HG03439 (cell line): Measurements from ENCODE around the gene CAST.

Experiments used
- ATAC-seq: cut with Tn5 transposase; IDR thresholded peaks from one replicate; pipeline ENCODE4 v1.9.1; 2021; ENCODE audit warnings: mild to moderate bottlenecking, moderate library complexity; ENCODE audit not compliant: unreplicated experiment

CAST gene

DNA sequence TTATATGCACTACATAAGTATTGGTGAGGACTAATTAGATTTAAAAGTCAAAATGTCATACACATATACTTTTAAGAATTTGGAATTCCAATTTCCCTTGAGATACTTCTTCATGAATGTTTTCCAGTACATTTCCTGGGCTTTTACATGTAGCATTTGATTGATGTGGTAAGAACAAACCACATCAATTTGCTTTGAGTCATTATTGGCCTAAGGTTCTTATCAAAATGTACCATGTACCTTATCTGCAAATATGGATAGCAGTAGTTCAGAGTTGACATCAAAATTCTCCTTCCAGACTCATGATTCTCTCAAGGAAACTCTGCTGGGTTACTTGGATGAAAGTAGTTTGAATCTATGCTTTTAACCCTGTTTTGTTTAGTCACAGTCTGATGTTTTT is 2.5 kb downstream of the CAST start:
- ATAC-seq = no peak

DNA sequence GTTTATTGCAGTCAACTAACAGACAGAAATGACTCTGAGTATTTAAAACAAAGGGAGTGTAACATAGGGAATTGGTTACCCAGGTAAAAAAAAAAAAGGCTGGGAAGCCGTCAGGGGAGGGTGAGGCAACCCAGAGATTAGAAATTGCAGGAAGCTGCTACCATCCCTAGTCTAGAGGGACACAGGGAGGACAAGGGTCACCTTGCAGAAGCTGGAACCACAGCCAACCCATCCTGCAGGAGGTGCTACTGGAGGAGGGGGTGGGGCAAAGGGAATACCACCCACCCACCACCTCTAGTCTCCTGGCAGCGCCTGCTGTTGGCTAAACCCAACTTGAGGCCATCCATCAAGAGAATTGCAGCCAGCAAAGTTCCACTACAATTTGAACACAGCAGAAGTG is 6.5 kb downstream of the CAST start:
- no peak for ATAC-seq

DNA sequence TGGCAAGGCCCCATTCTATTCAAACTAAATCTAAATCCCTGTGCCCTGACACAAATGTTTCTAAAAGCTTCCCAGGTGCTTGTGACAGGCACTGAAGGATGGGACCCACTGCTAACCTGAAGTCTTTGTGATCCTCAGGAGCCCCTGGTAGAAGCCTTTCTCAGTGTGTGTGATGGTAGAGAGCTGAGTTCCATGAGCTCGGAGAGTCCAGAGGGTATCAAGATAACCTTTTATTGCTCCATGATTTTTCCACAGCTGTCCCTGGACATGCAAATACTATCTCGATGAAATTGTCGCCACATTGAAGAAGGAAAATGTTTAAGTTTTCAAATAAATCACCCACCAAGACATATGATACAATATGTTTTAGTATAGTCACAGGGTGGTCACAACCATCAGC is 7.7 kb downstream of the CAST start:
- ATAC-seq = no peak

DNA sequence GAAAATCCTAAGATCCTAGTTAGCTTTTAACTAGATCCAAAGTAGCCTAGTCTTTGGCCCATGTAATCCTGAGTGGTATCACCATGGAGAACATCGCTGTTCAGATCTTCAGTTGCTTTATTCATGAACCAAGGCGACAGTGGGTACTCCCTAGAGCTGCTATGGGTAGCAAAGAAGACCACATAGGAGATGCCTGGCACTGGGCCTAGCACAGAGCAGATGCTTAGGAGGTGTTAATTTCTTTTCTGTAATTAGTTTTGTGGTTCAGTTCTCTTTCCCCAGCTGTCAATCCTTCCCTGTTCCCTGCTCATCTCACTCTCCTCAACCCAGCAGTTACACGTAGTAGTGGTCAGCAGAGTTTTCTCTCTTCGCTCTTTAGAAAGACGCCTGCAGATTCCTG is 9.3 kb downstream of the CAST start:
- no peak for ATAC-seq

GRCh38 chr5:96673127-96673526 is 11.0 kb downstream of the CAST start:
- ATAC-seq = no peak

- no peak for ATAC-seq
Measured at GRCh38 chr5:96675882-96676281, 13.7 kb downstream of the CAST start.

DNA sequence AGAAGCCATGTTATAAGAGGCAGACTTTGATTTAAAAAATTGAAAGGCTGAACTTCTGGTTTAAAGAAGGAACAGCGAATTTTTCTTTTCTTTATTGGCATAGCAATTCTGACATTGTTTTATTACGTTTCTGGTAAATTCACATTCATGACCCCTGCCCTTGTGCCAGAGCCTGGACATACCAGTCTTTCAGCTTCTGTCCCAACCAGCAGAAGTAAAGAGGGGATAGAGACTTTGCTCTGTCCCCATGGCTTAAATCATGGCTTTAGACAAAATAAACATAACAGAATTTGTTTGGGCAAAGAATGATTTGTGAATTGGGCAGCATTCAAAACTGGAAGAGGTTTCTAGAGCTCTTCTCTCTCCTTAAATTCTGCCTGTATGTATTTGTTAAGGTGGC is 15.3 kb downstream of the CAST start:
- ATAC-seq = no peak

DNA sequence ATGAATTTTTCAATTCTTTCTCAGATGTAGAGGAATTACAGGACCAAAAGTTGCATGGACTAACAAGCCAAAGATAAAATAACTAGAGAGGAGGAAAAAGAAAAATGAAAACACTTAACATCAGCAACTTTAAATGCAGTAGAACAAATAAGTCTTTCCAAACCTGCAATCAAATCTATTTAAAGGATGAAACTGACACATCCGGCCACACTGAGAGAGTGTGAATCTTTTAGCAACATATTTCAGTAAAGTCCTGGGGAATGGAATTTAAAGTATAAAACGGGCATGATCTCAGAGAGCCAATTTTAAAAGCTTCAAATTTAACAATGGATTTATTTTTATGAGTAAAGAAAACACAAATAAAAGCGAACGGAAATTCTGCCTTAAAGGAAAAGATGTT is 17.1 kb downstream of the CAST start:
- no peak for ATAC-seq

- no peak for ATAC-seq
Measured at GRCh38 chr5:96680759-96681470, 18.7 kb downstream of the CAST start.

DNA sequence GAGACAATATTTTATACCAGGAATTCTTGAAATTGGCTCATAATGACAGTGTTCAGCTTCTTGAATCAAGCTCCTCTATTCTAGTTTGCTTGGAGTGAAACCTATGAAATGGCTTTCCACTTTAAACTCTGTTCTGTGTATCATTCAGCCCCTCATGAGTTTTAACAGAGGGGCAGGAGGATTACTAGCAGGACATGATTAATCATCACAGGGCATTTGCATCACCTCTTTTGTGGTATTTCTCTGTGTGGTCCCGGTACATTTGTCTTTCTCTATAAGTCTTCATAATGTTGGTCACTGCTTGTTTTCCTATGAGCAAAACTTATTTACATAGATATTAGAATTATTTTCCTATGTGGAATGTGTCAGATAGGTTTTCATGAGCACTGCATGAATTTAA is 21.2 kb downstream of the CAST start:
- no peak for ATAC-seq

DNA sequence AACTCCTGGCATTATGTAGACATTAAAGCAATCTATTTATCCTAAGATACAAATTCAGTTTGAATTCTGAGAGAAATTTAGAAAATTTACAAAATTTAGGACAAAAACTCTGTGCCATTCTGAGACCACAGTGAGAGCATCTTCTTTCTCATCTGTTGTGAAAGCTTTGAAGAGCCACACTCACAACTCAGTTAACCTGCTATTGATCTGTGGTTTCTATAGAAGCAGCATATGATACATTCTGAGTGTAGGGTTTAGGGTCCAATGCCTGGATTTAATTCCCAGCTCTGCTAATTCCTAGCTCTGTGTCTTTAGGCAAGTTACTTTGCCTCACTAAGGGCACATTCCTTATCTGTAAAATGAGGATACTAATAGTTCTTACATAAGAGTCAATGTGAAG is 21.6 kb downstream of the CAST start:
- ATAC-seq = no peak

- ATAC-seq = no peak
Measured at GRCh38 chr5:96687080-96687479, 24.9 kb downstream of the CAST start.

DNA sequence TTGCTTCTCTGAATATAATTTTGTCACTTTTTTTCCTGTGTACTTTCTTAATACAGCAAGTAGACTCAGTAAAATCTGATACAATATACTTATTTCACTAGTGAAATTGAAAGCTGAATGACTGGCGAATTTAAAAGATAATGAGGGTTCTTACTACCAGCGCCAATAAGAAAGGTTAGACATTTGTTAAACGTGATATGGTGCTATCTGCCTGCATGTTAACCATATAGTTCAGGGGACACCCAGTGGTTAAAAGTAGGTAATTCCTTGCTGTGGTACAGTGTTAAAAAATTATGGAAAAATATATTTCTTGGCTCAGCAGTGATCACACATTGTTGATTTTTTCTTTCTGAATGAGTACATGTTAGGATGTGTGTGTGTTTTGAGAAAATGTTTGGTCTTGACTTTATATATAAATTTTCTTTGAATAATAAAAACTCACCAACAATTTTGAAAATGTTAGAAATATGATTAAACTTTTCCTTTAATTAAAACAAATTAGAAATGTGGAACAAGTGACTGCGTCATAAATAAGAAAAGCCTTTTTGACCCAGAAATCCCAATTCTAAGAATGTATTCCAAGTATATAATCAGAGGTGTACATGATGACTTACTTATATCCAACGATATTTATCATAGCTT is 25.8 kb downstream of the CAST start:
- peak; percentile 73 for ATAC-seq

DNA sequence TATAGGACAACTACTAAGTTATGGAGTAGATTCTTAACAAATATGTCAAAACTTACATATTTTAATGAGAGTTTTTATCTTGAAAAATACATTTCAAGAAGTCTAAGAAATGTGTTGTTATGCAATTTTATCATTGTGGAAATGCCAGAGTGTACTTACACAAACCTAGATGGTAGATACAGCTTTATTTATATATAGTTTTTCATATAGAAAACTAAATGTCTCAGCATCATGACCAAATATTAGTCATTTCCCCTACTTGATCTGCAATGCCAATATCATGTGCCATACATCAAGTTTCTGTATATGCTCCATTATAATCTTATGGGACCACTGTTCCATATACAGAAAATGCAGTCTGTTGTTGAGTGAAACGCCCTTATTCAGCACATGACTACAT is 28.7 kb downstream of the CAST start:
- no peak for ATAC-seq

DNA sequence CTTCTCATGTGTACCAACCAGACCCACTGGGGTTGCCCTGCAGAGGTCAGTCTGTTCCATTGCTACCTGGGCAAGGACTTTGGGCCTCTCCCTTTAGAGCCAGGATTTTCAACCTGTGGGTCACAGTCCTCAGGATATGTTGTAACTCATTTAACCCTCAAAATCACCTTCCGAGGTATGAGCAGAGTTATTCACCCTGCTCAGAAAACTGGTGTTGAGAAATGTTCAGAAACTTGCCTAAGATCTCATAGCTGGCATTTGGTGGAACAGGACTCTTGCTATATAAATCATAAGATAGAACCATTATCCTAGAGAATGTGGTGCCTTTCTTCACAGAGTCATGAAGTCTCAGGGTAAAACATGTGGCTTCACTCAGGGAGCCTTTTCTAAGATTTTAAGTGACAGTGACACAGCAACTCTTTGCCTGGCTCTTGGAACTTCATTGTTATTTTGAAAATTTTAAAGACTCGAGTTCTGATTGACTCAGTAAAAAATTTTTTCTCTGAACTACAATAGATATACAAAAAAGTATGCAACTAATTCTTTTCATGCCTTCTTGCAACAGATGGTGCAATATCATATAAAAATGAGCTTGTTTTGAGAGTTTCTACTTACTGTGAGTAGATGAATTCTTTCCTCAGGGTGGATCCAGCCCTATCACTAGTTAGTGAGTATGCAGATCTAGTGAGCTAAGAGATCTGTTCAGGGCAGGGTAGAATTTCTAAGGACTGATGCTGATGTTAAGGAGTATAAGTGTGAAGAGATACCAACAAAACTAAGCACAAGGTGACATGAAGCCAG is 29.5 kb downstream of the CAST start:
- no peak for ATAC-seq

- no peak for ATAC-seq
Measured at GRCh38 chr5:96692441-96692840, 30.3 kb downstream of the CAST start.

DNA sequence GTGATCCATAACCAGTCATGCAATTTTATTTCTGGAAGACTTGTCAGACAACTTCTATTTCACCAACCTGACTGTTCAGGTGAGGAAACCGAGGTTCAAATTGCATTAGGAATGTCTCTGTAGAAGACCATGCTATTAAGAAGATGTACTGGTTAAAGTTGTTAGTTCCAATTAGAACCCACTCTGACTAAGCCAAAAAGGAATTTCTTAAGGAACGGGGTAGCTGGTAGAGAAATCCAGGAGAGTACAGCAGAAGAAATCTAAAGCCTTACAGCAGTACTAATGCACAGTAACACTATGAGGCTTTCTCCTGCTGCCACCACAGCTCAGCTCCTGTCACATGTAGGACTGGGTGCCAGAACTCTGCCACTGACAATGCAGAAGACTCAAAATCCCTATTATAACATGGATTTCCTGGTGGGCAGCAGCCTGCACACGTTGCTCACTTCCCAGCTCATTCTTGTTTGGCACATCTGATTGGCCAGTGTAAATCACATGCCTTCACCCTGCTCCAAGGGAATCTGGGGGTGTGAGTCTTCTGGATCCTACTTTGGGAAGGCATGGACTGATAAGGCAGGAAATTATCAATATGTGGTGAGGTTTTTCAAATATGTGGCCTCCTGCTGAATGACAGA is 37.1 kb downstream of the CAST start:
- no peak for ATAC-seq

DNA sequence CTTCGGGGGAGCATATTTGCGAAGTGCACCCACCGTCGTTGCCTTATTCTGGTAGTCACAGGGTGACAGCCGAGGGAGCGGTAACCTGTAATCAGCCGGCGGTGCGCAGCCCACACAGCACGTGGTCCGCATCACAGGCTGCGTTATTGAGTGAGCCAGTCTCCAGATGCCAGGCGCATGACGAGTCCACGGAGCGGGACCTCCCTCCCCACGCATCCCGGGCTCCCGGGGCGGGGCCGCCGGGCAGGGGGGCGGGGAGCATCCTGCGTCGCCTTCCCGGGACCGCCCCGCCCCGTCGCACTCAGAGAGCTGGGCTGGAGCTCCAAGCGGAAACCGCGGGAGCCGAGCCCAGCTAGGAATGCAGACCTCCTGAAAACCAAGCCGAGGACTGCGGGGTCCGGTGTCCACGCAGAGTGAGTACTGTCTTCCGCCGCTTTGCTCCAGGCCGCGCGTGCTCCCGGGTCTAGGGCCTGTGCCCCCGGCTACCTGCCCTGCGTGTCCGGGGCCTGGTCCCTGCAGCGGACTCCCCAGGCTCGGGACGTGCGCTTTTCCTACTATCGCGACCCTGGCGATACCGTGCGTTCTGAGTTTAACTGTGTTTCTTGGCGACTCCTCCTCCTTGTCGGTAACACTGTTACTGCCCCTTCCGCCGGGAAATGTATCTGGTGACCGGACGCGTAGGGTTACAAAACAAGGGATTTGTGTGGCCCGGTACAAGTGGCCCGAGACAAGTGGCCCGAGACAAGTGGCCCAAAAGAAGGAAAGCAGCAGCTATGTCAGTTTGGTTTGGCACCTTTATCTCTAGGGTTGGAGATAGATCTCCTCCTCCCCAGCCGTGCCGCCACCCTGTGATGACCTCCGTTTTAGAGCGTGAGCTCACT is 40.6 kb downstream of the CAST start:
- peak; percentile 66 for ATAC-seq

- peak; percentile 73 for ATAC-seq
Measured at GRCh38 chr5:96703384-96703920, 41.3 kb downstream of the CAST start.

- no peak for ATAC-seq
Measured at GRCh38 chr5:96703995-96704394, 41.8 kb downstream of the CAST start.
